ENCODE results near the gene CBLC.

The CBLC gene

DNA sequence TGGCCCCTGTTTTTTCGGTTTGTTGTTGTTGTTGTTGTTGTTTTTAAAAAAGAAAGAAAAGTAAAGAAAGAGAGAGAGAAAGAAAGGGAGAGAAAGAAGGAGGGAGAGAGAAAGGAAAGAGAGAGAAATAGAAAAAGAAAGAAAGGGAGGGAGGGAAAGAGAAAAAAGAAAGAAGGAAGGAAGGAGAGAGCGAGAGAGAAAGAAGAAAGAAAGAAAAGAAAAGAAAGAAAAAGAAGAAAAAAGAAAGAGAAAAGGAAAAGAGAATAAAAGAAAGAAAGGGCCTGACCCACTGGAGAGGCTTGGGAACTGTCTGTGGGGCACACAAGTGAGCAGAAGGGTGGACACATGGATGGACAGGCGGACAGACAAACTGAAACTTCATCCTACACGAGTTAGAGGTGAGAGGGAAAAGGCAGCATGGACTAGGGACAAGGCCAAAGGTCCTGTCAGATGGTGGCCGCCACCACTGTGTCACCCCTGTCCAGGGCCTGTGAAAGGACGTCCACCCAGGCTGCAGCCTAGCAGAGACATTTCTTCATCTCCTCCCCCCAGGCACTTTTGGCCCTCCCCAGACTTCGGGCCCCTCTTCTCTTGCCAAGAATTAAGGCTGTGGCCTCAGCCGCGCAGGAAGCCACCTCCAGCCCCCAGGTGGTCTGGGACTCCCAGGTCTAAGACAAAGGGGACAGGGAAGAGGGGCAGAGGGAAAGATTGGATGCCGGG lies 22.1 kb downstream of the CBLC start:
- DNase-seq (ENCODE audit: low spot score) = no peak

DNA sequence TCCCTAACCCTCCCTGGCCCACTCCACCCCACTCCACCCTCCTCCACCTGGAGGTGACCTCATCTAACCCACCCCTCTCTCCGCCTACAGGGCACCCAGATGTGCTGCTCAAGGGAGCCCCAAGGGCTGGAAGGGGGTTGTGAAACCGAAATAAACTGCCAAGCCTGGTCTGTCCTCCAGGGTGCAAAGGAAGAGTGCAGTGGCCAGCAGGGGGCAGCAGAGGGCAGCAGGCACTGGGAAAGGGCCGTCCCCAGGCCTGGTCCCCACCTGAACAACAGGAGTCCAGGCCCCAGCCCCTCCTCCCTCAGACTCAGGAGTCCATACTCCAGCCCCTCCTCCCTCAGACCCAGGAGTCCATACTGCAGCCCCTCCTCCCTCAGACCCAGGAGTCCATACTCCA lies 22.8 kb downstream of the CBLC start:
- DNase-seq (ENCODE audit: low spot score) = peak; percentile 93

DNA sequence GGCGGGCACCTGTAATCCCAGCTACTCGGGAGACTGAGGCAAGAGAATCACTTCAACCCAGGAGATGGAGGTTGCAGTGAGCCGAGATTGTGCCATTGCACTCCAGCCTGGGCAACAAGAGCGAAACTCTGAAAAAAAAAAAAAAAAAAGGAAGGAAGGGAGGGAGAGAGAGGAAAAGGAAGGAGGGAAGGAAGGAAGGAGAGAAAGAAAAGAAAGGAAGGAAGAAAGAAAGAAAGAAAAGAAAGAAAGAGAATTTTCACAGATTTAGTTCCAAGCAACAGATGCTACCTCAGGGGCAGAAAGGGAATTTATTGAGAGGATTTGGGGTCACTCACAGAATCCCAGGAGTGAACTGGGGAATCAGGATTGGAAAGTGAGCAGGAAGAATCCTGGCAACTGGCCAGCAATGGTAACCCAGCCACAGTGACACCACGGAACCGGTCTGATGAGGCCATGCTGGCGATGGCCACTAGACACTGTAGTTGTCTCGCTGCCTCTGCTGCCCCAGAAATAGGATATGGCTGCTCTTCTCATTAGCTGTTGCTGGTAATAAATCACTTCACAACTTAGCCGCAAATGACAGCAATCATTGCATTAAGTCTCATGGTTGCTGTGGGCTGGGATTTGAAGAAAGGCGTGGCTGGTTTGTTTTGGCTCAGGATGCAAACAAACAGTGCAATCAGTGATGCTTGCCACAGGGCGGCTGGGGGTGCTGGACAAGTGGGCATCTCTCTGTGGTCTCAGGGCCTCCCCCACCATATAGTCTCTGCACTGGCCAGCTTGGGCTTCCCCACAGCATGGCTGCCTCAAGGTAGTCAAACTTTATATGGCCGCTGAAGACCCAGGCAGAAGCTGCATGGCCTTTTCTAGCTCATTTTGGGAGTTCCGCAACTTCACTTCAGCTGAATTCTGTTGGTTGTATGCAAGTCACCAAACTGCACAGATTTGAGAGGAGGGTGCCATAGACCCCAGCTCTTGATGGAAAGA lies 26.0 kb downstream of the CBLC start:
- DNase-seq (ENCODE audit: low spot score) = no peak

DNA sequence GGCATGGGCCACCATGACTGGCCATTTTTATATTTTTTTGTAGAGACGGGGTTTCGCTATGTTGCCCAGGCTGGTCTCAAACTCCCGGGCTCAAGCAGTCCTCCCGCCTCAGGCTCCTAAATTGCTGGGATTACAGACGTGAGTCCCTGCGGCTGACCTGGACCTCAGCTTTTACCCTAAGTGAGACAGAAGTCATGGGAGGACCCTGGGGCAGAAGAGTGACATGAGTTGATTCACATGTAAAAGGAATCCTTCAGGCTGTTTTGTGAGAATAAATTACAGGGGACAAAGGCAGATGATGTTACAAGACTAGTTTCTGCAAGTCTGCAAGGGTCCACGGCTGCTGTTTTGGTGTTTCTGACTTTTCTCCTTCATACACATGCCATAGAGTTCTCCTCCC lies 28.6 kb downstream of the CBLC start:
- DNase-seq (ENCODE audit: low spot score) = no peak

DNA sequence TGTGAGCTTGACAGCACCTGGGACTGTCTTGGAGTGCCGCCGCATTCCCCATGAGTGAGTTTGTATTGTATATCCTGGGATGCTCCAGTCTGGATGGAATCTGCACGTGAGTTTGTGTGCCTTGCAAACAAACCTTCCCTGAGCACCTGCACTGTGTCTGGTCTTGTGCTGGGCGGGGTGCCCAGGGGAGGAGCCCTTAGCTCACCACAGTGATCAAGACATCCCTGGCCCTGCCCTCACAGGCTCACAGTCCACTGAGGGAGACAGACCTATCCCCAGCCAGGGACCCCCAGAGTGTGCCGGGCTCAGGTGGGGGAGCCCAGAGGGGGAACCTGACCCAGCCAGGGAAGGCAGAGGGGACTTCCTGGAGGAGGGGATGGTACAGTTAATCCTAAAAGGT lies 29.5 kb downstream of the CBLC start:
- DNase-seq (ENCODE audit: low spot score) = no peak

DNA sequence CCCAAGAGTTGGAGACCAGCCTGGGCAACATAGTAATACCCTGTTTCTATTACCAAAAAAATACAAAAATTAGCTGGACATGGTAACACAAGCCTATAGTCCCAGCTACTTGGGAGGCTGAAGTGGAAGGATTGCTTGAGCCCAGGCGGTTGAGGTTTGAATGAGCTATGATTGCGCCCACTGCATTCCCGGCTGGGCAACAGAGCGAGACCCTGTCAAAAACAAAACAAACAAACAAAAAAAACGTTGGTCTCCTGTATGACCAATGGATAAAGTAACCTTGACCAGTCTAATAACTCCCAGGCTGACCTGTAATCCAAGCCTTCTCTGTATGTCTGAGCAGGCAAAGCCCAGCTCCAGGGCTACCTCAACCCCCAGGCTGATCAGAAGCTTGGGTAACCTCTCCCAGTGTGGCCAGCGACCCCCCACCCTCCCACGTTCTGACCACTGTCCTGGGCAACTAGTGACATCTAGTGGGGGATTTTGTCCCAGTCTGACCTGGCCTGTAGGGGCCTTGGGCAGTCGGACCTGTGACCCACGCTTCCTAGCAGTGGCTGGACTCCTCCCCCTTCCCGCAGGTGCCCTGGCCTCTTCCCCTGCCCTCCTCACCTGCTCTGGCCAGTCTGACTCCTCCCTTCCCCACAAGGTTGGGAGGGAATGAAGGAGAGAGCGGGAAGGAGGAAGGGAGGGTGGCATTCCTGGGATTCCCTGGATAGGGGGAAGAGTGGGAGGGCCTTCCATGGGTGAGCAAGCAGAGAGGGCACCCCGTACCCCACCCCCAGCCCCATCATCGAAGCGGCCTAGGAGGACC lies 30.2 kb downstream of the CBLC start:
- peak; percentile 61 for DNase-seq (ENCODE audit: low spot score)

DNA sequence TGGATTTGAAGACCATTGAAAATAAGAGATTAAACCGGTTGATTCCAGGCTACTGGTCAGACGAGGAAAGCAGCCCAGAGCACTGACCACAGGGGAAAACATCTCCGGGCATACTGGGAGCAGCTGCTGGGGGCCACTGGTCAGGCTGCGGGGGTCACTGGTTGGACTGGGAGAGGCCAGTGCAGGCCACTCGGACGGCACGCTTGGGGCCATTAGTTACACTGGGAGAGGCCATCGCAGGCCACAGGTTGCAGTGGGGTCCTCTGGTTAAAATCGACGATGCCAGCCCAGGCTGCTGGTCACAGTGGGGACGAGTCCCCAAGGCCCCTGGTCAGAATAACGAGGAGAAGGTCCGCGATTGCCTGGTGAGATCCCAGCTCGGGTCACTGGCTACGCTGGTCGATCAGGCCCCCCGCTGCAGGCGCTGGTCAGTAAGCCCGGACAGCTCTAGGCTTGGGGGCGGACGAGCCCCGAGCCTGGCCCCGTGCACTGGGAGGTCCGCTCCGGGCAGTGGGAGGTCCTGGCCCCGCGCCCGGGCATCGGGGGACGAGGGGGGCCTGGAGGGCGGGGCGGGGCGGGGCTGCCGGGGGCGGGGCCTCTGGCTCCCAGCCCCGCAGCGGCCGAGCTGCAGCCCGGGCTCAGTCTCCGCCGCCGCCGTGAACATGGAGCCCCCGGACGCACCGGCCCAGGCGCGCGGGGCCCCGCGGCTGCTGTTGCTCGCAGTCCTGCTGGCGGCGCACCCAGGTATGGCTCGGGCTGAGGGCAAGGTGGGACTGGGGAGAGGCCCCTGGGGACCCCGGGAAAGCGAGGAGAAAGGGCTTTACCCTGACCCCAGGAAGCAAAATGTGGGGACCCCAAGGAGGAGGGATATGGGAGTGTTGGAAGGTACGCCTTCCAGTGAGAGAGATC lies 31.0 kb downstream of the CBLC start, which contains the start of gene BCAM:
TSS of gene BCAM (plus strand) at position 641 of the 909 bp plus-strand sequence. CDS start at position 663, 22 bp downstream.
- peak; percentile 97 for DNase-seq (ENCODE audit: low spot score)

DNA sequence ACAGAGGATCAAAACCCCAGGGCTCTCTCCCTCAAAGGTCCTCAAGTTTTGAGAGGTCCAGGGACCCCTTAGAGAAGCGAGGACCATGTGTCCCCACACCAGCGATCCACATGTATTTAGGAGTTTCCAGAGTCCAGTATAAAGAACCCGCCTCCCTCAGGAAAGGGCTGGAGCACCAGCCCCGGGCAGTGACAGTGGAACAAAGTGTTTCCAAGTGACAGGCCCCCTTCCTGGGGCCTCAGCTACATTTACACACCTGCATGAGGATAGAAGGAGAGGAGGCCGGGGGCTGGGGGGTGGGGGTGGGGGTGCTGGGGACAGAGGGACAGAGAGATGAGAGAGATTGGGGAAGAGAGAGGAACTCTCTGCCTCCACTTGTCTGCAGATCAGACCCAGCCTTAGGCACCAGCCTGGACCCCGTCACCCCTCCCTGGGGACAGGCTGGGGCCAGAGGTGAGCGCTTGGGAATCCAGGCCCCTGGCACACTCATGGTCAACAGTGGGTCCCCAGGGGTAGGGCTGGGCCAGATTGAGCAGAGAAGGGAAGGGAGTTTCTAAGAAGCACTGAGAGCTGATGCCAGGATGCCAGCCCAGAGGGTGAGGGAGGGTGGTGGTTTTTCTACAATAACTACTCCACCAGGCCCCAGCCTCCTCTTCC lies 32.0 kb downstream of the CBLC start:
- DNase-seq (ENCODE audit: low spot score) = peak; percentile 23

DNA sequence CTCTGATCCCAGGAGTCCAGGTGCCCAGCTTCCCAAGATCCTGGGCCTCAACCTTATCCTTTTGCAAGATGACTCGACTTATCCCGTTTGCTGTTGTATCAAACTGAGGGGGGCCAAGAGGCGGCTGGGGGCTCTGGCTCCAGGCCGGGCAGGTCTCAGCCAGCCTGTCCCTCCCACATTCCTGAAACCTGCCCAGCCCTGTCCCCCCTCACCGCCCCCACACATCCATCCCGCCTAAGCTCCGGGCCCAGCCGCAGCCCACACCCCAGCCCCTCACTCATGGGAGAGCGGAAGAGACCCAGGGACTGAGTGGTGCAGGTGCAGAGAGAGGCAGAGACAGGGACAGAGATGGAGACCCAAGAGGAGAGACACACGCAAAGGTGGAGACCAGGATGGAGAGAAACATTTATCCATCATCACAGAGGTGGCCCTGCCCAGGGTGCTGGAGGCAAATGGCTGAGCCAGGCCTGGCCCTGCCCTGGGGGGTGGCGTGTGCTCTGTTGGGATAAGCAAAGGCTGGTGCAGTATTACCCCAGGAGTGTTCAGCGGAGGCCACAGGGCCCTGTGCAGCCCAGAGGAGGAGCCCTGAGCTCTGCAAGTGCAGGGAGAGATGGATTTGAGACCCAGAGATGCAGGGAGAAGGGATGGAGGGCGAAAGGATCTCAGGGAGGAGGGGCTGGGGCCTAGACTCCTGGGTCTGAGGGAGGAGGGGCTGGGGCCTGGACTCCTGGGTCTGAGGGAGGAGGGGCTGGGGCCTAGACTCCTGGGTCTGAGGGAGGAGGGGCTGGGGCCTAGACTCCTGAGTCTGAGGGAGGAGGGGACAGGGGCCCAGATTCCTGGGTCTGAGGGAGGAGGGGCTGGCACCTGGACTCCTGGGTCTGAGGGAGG lies 32.8 kb downstream of the CBLC start:
- DNase-seq (ENCODE audit: low spot score) = no peak

DNA sequence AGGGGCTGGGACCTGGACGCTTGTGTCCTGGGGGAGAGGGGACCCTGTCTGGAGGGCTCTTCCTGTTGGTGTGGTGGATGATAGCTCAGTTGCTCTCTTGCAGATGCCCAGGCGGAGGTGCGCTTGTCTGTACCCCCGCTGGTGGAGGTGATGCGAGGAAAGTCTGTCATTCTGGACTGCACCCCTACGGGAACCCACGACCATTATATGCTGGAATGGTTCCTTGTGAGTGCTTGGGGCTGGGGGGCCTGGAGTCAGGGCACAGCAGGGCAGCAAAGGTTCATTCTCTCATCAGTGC lies 33.4 kb downstream of the CBLC start:
- DNase-seq (ENCODE audit: low spot score) = no peak

DNA sequence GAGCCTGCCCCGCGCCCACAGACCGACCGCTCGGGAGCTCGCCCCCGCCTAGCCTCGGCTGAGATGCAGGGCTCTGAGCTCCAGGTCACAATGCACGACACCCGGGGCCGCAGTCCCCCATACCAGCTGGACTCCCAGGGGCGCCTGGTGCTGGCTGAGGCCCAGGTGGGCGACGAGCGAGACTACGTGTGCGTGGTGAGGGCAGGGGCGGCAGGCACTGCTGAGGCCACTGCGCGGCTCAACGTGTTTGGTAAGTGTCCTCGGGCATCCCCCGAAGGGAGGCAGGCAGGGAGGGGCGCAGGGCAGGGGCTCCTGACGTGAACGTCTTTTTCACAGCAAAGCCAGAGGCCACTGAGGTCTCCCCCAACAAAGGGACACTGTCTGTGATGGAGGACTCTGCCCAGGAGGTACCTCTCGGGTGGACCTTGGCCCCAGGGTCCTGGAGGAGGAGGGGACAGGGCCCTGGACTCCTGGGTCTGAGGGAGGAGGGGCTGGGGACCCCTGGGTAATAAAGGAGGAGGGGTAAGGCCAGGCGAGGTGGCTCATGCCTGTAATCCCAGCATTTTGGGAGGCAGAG lies 34.5 kb downstream of the CBLC start:
- DNase-seq (ENCODE audit: low spot score) = no peak

DNA sequence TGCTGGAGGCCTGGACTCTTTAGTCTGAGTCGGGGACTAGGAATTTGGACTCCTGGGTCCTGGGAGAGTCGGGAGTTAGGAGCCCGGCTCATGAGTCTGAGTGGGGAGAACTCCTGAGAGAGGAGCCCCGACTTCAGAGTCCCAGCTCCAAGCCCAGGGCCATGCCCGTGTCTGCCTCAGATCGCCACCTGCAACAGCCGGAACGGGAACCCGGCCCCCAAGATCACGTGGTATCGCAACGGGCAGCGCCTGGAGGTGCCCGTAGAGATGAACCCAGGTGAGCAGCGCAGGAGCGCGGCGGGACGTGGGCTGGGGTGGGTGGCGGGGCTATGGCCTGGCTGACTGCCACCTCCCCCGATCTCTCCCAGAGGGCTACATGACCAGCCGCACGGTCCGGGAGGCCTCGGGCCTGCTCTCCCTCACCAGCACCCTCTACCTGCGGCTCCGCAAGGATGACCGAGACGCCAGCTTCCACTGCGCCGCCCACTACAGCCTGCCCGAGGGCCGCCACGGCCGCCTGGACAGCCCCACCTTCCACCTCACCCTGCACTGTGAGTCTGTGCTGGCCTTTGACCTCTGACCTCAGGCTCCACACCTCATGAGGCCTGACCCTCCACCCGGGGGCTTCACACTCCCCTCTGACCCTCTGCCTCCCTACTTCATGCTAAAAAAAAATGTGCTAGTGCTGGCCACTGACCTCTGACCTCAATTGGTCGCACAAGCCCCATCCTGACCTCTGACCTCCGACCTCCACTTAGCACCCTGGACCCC lies 35.6 kb downstream of the CBLC start:
- no peak for DNase-seq (ENCODE audit: low spot score)

DNA sequence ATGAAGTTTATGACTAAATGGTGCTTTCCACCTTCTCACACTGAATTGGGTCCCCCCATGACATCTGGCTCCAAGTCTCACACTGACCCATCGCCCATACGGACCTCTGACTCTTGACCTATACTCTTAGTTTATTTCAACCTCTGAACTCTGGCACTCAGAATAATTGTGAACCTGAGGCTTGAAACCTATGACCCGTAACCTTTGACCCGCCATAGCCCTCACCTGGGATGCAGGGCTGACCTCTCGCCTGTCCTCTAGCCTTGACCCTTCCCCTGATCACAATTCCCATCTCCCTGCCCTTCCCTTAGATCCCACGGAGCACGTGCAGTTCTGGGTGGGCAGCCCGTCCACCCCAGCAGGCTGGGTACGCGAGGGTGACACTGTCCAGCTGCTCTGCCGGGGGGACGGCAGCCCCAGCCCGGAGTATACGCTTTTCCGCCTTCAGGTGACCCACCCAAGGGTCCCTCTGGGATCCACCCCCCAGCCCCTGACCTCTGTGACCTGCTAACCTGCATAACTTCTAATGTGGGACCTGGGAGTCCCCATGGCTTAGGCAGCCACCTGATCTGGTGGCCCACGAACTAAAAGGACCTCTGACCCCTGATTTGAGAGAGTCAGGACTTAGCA lies 36.3 kb downstream of the CBLC start:
- DNase-seq (ENCODE audit: low spot score) = no peak

DNA sequence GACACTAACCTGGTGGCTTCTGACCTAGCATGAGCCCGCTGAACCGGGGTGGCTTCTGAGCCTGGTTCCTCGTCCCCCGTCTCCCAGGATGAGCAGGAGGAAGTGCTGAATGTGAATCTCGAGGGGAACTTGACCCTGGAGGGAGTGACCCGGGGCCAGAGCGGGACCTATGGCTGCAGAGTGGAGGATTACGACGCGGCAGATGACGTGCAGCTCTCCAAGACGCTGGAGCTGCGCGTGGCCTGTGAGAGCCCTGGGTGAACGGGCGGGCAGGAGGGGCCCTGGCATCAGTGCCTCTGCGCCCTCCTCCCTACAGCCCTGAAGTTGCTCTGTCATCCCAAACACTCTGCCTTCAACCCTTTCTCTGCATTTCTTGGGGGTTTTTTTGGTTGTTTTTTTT lies 36.8 kb downstream of the CBLC start:
- no peak for DNase-seq (ENCODE audit: low spot score)

DNA sequence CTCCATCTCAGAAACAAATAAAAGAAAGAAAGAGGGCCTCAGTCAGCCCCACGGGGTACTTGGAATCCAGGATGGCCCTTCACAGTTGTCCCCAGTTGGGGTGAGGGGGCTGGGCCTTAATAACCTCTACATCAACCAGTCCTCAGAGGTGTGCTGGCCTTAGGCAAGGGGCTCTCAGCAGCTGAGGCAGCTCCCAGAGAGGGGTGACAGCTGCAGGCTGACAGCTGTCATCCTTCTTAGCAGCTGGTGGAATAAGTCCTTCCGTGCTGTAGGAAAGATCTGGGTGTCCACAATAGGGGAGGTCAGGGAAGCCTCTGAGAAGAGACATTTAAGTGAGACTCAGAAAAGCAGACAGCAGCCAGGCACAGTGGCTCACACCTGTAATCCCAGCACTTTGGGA lies 38.6 kb downstream of the CBLC start:
- no peak for DNase-seq (ENCODE audit: low spot score)

DNA sequence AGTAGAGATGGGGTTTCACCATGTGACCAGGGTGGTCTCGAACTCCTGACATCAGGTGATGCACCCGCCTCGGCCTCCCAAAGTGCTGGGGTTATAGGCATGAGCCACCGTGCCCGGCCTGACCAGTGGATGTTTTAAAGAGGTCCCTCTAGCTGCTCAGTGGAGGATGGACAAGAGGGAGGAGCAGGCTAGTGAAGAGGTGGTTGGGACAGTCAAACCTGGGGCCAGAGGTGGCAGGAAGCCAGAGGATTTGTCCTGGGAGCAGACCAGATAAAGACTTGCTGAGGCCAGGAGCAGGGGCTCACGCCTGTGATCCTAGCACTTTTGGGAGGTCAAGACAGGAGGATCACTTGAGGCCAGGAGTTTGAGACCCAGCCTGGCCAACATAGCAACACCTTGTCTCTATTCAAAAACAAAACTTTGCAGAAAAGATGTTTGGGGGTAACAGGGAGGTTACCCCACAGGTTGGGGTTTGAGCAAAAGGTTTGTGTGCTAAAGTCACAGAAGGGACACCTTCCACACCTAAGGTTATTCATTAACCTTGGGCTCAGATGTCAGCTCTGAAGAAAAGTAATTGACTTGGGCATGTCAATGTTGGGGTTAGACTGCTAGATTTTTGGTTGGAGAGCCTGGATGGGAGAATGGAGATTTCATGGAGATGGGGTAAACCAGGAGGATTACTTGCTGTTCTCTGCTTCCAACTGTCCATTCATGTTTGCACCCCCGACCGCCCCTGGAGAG lies 40.2 kb downstream of the CBLC start:
- DNase-seq (ENCODE audit: low spot score) = no peak

DNA sequence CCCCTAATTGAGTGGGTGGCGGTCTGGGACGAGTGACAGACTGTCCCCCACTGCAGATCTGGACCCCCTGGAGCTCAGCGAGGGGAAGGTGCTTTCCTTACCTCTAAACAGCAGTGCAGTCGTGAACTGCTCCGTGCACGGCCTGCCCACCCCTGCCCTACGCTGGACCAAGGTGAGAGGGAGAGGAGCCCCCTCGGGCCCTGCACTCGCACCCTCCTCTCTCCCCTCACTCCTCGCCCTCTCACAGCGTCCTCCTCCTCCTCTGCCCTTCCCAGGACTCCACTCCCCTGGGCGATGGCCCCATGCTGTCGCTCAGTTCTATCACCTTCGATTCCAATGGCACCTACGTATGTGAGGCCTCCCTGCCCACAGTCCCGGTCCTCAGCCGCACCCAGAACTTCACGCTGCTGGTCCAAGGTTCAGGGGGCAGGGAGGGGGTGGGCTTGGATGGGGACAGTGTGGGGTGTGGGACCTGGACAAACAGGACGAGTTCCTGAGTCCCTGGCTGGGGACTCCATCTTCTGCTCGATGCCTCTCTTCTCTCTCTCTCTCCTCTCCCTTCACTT lies 40.9 kb downstream of the CBLC start:
- no peak for DNase-seq (ENCODE audit: low spot score)

Measured in AG20443 (cell line).